Measurements from ENCODE around the gene ISG20.

The ISG20 gene

DNA sequence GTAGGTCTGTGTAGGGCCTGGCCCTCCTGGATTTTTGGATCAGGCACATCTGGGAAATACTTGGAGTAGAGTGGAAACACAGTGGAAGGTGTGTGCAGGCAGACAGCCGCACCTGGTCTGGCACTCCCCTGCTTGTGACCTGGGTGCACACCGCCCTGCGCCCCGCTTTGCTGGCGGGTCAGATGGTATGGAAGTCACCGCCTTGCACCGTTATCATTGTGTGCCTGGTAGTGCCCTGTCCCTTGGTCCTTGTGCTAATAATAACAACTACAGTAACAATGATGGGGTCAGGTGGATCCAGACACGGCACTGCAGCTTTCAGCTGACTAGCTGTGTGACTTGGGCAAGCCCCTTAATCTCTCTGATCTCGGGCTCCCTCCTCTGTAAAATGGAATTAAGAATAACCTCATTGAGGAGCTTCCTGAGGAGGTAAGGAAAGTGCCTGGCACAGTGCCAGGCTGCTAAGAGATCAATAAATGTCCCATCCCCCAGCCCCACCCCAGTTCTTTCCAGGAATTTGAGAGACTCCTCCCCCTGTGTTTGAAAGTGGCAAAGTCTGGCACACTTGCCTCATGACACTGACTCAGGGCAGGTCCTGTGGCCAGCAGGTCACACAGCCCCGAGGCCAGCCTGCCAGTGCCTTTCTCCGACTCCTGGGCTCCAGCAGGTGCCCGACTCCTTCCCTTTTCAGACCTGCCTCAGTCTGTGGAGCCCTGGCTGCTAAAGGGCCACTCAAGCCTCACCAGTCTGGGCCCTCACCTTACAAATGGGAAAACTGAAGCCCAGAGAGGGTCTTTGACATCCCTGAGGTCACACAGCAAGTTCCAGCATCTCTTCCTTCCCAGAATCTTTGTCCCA is 9.8 kb downstream of the ISG20 start:
- no peaks in the 10 kb centered on the region for H3K27me3 ChIP-seq (replicated peaks; ENCODE audit: control insufficient read depth, insufficient read depth, low read length)
- peaks cover 19% of the 10 kb centered on the region for H3K36me3 ChIP-seq (ENCODE audit: control insufficient read depth, insufficient read depth, low read length)
- DNase-seq (ENCODE audit: extremely low read depth, insufficient read length) = no peak
- H3K4me3 ChIP-seq (replicated peaks; ENCODE audit: low read depth, low read length) = no peak overlapping the region
- TF ChIP-seq, protein P1, sequence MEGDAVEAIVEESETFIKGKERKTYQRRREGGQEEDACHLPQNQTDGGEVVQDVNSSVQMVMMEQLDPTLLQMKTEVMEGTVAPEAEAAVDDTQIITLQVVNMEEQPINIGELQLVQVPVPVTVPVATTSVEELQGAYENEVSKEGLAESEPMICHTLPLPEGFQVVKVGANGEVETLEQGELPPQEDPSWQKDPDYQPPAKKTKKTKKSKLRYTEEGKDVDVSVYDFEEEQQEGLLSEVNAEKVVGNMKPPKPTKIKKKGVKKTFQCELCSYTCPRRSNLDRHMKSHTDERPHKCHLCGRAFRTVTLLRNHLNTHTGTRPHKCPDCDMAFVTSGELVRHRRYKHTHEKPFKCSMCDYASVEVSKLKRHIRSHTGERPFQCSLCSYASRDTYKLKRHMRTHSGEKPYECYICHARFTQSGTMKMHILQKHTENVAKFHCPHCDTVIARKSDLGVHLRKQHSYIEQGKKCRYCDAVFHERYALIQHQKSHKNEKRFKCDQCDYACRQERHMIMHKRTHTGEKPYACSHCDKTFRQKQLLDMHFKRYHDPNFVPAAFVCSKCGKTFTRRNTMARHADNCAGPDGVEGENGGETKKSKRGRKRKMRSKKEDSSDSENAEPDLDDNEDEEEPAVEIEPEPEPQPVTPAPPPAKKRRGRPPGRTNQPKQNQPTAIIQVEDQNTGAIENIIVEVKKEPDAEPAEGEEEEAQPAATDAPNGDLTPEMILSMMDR (IDR thresholded peaks at IDR 0.05; ENCODE audit: insufficient read depth, low read length, poor library complexity, severe bottlenecking) = no peak

DNA sequence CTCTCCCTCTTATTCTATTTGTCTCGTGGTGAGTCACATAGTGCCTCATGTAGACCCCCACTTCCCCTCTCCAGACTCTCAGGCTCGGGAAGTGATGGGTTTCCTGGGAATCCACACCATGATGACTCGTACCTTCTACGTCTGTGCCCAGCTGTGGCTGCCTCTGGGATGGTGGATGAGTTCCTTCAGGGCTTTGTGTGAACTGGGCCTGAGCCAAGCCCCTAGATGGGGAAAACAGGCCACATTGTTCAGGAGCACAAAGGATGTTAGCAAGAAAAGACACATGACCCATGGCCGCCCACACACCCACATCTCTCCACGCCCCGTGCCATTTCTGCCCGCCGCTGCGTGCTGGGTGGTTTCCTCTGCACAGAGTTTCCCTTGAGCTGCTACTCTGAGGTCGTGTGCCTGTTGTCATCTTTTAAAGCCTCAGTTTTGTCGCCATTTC is 10.5 kb downstream of the ISG20 start:
- peak; percentile 48 for DNase-seq (ENCODE audit: extremely low read depth, insufficient read length)
- TF ChIP-seq, protein P1 (IDR thresholded peaks at IDR 0.05; ENCODE audit: insufficient read depth, low read length, poor library complexity, severe bottlenecking) = no peak
- Histone ChIP-seq H3K4me3 (replicated peaks; ENCODE audit: low read depth, low read length) (no peak overlapping the region), H3K27me3 (replicated peaks; ENCODE audit: control insufficient read depth, insufficient read depth, low read length) (no peaks in the 10 kb centered on the region), H3K36me3 (ENCODE audit: control insufficient read depth, insufficient read depth, low read length) (peaks cover 23% of the 10 kb centered on the region)

DNA sequence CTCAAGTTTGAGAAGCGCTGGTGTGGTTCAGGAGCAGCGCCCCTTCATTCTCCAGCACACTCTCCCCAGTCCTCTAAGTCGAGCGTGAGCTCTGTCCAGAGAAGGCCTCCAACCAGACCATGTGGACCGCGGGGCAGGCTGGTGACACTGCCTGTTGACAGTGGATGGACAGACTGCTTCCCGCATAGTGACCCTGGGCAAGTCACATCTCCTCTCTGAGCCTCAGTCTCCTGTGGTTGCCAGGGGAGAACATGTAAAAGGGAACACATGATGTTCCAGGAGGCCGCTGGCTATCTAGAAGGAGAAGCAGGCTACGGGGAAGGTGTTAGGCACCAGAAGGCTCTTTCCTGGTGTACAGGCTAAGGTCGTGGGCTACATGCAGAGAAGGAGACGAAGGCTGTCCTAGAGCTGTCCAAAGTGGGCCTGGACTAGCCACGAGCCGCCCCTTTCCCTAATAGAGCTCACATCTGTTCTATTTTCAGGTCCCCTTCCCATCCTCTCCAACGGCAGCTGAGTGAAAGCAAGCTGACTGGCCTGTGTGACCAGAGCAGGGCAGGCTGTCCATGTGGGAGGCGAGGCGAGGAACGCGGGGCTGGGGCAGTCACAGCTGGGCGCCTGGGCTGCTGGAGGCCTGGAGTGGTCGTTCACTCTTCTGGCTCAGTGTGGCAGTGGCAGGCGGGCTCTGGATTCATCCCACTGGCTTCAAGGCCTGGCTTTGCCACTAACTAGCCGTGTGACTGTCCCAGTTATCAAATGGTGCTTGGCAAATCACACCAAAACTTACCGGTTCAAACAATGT is 11.1 kb downstream of the ISG20 start:
- no peaks in the 10 kb centered on the region for H3K27me3 ChIP-seq (replicated peaks; ENCODE audit: control insufficient read depth, insufficient read depth, low read length)

DNA sequence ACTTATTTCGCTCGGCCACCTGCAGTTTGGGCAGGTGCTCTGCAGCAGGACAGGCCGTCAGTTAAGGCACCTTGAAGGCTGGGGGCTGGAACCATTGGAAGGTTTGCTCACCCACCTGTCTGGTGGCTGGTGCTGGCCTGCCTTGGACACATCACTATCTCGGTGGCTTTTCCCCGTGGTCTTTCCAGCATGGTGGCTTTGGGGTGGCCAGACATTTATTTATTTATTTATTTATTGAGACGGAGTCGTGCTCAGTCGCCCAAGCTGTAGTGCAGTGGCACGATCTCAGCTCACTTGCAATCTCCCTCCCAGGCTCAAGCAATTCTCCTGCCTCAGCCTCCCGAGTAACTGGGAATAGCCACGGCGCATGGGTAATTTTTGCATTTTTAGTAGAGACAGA is 11.7 kb downstream of the ISG20 start:
- TF ChIP-seq, protein P1 (IDR thresholded peaks at IDR 0.05; ENCODE audit: insufficient read depth, low read length, poor library complexity, severe bottlenecking) = no peak
- H3K27me3 ChIP-seq (replicated peaks; ENCODE audit: control insufficient read depth, insufficient read depth, low read length) = no peaks in the 10 kb centered on the region
- no peak overlapping the region for H3K4me3 ChIP-seq (replicated peaks; ENCODE audit: low read depth, low read length)
- no peak for DNase-seq (ENCODE audit: extremely low read depth, insufficient read length)
- H3K36me3 ChIP-seq (ENCODE audit: control insufficient read depth, insufficient read depth, low read length) = peaks cover 24% of the 10 kb centered on the region

More for the DNA sequence above, 11.1 kb downstream of the ISG20 start:
- no peak overlapping the region for H3K4me3 ChIP-seq (replicated peaks; ENCODE audit: low read depth, low read length)
- DNase-seq (ENCODE audit: extremely low read depth, insufficient read length) = no peak
- peaks cover 23% of the 10 kb centered on the region for H3K36me3 ChIP-seq (ENCODE audit: control insufficient read depth, insufficient read depth, low read length)
- TF ChIP-seq, protein P1 (IDR thresholded peaks at IDR 0.05; ENCODE audit: insufficient read depth, low read length, poor library complexity, severe bottlenecking) = no peak

DNA sequence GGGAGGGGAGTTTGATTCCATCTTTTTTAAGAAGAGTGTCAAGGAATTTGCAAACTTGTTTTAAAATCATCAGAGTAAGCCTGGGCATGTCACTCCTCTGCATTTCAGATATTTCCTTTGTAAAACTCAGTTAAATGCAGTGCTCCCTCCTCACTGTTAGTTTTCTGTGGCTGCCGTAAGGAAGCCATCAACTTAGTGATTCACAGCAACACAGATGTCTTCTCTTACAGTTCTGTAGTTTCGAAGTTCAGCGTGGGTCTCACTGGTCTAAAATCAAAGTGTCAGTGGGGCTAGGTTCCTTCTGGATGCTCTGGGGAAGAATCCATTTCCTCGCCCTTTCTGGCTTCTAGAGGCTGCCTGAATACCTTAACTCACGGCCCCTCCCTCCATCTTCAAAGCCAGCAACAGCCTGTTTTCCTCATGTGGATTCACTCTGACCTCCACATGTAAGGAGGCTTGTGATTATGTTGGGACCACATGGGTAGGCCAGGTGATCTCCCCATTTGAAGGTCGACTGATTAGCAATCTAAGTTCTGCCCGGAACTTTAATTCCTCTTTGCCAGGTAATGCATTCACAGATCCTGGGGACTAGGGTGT is 12.4 kb downstream of the ISG20 start:
- peaks cover 22% of the 10 kb centered on the region for H3K36me3 ChIP-seq (ENCODE audit: control insufficient read depth, insufficient read depth, low read length)
- DNase-seq (ENCODE audit: extremely low read depth, insufficient read length) = no peak
- H3K27me3 ChIP-seq (replicated peaks; ENCODE audit: control insufficient read depth, insufficient read depth, low read length) = no peaks in the 10 kb centered on the region
- TF ChIP-seq, protein P1 (IDR thresholded peaks at IDR 0.05; ENCODE audit: insufficient read depth, low read length, poor library complexity, severe bottlenecking) = no peak
- no peak overlapping the region for H3K4me3 ChIP-seq (replicated peaks; ENCODE audit: low read depth, low read length)

Data from GM06990 (cell line).